HG02885 (cell line): Measurements from ENCODE around the gene PHLPP1.

Source experiments
- ATAC-seq: cut with Tn5 transposase; IDR thresholded peaks from one replicate; pipeline ENCODE4 v1.9.1; 2021; ENCODE audit warnings: mild to moderate bottlenecking; ENCODE audit not compliant: unreplicated experiment, poor library complexity

Gene PHLPP1

DNA sequence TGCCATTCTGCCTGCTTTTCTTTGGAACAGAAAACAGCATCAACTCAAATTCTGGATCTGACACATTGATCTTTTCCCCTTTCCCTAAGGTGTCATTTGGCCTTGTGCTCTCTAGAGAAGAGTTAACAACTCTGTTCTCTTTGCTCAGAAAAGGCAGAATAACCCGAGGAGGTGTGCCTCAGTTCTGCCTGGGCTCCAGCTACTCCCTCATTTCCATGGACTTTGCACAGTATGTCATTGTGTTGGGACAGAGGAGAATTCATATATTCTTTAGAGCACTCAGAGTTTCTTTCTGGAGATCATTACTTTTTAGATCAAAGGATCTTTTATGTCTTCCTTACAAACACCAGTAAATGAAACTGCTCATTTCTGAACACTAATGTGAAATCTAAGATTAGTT, 249.1 kb downstream of the PHLPP1 start:
- ATAC-seq, result no peak

DNA sequence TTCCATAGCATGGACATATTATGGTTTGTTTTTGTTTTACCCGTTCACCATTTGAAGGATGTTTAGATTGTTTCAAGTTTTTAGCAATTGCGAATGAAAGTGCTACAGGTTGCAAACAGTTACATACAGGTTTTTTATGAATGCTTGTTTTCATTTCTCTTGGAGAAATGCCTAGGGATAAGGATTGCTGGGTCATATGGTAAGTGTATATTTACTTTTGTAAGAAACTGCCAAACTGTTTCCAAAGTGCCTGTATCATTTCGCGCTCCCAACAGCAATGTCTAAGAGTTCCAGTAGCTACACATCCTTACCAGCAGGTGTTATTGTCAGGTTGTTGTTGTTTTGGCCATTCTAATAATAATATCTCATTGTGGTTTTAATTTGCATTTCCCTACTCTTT, 251.7 kb downstream of the PHLPP1 start:
- ATAC-seq, result no peak

DNA sequence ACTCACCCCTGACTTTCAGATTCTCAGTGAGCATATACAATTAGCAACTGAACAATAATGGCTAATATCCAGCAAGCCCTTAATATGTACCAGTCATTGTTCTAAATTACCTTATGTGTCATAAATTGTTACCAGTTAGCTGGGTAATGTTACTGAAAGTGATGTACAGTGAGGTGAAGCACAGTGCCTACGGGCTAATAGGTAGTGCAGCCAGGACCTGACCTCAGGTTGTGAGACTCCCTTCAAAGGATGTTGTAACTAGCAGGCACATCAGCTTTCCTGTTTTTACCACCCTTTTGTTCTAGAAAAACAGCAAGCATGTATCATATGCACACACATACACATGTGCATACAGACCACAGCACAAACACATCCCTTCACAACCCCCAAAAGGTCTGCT, 258.3 kb downstream of the PHLPP1 start:
- no peak for ATAC-seq

DNA sequence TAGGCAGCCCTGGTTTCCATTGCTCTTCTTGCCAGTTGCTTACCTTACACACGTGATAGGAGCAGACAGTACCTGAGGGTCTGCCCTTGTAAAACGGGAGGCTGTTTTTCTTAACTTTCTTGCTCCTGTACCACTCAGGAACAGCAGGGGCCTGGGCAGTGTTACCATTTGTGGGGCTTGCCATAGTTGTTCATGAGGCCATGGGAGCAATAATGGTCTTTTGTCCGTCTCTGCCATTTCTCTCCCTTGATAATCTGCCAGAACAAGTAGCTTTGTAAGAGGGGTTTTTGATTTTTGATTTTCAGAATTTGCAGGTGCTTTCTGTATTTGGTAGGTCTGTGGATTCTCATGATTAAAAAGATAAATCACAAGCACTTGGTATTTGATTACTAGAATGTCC, 259.0 kb downstream of the PHLPP1 start:
- no peak for ATAC-seq

DNA sequence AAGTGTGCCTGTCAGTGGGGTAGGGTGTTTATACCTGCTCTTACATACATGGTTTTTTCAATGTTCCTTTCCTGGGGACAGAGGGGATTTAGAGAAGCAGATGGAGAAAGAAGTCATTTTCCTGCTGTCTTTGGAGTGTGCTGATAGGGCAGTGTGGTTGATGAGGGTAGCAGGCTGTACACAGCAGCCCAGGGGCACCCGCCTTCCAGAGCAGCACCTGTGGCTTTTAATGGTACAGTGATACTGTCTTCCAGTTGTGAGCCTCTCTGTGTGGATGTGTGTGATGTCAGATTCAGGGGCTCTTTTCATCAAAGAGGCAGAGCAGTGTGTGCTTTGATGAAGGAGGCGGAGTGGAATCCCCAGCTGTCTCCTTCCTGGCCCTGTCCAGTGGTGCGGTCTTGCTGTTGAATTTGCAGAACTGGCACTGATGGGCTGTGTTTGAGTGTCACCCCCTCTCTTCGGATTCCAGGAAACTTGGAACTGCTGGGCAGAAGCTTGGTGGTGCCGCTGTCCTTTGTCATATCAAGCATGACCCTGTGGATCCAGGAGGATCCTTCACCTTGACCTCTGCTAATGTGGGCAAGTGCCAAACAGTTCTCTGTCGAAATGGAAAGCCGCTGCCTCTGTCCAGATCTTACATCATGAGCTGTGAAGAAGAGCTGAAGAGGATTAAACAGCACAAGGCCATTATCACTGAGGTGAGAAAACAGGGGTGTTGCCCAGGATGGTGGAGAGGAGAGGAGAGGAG, 259.8 kb downstream of the PHLPP1 start:
- no peak for ATAC-seq

DNA sequence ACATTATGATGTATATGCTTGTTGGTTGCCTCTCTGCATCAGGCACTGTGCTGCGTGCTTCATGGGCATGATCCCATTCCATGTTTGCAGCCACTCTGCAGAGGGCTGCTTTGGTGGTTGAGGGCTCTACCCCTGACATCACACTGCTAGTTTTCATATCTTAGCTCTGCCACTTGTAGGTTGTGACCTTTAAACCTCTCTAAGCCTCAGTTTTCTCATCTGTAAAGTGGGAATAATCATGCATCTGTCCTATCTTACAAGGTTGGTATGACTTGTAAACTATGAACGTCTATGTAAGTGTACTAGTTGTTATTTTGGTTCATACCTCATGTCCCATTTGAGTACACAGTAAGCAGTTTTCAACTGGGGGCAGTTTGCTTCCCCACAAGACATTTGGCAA, 260.4 kb downstream of the PHLPP1 start:
- no peak for ATAC-seq

- no peak for ATAC-seq
Measured at GRCh38 chr18:62976227-62976626, 260.9 kb downstream of the PHLPP1 start.

DNA sequence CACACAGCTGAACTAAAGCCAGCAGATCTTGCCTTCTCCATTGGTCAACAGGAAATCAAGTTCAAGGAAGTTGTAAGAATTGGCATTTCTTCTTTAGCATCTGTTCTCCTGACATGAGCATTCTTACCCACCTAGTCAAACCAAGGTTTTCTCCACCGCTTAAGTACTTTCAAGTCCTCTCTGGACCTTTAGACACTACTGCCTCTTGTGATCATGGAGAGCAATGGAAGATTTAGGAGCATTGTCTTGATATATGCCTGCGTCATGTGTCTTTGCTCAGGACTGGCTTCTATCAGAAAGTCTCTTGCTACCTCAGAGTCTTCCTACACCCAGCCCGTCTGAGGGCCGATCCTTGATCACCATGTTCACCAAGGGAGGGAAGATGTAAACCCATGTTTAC, 262.2 kb downstream of the PHLPP1 start:
- no peak for ATAC-seq

DNA sequence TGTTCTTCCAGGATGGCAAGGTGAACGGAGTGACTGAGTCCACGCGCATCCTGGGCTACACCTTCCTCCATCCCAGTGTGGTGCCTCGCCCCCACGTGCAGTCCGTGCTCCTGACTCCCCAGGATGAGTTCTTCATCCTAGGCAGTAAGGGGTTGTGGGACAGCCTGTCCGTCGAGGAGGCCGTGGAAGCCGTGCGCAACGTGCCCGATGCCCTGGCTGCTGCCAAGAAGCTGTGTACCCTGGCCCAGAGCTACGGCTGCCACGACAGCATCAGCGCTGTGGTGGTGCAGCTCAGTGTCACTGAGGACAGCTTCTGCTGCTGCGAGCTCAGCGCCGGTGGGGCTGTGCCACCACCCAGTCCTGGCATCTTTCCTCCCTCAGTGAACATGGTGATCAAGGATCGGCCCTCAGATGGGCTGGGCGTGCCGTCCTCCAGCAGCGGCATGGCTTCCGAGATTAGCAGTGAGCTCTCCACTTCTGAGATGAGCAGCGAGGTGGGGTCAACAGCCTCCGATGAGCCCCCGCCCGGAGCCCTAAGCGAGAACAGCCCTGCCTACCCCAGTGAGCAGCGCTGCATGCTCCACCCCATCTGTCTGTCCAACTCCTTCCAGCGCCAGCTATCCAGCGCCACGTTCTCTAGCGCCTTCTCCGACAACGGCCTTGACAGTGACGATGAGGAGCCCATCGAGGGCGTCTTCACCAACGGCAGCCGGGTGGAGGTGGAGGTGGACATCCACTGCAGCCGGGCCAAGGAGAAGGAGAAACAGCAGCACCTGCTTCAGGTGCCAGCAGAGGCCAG, 263.1 kb downstream of the PHLPP1 start:
- no peak for ATAC-seq

DNA sequence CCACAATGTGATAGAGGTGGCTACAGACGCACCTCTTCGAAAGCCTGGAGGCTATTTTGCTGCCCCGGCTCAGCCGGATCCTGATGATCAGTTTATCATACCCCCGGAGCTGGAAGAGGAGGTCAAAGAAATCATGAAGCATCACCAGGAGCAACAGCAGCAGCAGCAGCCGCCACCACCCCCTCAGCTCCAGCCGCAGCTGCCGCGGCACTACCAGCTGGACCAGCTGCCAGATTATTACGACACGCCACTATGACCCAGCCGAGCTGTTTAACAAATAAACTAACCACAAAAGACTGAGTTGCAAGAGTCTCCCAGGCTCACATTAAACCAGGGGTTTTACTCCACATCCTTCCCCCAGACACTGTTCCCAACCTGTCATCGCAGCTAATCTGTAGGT, 263.8 kb downstream of the PHLPP1 start:
- ATAC-seq, result no peak

DNA sequence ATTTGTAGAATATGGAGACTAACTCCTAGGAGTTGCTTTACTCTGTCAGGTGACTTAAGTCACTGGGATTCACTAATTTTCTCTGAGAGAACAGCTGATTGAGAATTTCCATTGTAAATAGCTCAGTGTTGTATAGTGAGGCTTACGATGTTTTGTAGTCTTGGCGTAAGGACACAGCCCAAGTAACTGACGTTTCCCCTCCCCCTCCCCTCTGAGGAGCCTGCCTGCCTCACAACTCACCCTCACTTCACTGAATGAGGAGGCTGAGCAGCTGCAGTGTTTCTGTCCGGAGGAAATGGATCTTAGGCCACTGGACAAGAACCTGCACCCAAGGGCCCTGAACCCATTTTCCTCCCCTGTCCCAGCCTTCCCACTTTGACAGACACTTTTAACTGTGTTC, 264.6 kb downstream of the PHLPP1 start:
- ATAC-seq, result no peak

DNA sequence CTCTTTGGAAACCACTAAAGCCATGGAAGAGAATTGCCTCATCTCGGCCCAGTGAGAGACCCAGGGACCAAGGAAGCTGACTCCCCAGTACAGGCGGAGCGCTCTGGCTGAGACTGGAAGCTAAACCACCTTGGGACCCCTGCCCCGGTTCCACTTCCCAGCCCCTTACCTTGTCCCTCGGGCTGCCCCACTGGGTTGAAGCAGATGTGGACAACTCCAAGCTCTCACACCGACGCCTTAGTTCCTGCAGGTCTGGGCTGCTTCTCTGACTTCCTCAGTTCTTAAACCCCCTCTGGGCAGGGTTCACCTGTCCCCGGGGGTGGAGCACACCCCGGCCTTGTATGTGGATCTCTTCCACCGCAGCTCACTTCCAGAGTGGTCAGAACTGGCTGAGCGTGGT, 266.2 kb downstream of the PHLPP1 start:
- ATAC-seq, result no peak

DNA sequence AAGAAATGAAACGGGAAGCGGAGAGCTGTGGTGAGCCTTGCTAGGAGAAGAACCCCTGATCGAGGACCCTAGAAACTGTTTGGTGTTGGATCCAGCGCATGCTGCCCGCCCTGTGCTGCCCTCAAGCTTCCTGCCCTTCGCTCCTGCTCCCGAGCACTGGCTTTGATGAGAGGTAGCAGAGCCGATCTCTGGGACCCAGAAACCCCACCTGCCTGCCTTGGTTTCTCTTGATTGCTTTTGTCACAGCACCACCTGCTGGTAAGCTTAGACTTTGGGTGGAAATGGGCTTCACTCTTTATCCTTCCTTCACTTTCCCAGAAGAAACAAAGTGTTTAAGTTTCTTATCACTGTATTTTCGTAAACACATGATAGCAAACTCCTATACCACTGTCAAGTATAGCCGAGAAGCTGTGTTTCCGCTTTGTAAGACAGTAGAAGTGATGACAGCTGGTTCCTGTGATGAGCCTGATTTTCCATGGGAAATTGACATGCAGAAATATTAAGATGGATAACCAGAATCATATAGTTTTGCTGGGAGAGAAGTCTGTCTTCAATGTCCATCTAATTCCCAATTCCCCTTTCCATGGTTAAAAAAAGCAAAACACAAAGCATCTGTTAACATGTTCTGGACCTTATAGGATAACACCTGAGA, 267.4 kb downstream of the PHLPP1 start:
- no peak for ATAC-seq

GRCh38 chr18:62984656-62985315, 269.4 kb downstream of the PHLPP1 start:
- ATAC-seq, result no peak

DNA sequence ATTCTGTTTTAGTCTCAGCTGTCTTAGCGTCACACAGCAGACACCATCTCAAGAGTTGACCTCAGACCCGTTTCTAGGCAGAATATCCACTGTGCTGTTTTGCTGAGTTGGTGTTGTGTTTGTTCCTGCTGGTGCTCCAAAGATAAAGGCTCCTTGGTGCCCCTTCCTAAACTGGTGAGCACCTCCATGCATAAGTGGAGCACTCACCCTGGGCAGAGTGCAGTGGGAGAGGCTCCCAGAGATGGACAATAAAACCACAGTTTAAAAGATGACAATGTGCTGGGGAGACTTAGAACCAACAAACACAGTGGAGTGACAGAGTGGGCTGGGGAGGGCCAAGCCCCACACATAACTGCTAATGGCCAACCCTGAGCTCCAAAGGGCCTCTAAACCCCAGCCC, 271.1 kb downstream of the PHLPP1 start:
- ATAC-seq, result no peak

DNA sequence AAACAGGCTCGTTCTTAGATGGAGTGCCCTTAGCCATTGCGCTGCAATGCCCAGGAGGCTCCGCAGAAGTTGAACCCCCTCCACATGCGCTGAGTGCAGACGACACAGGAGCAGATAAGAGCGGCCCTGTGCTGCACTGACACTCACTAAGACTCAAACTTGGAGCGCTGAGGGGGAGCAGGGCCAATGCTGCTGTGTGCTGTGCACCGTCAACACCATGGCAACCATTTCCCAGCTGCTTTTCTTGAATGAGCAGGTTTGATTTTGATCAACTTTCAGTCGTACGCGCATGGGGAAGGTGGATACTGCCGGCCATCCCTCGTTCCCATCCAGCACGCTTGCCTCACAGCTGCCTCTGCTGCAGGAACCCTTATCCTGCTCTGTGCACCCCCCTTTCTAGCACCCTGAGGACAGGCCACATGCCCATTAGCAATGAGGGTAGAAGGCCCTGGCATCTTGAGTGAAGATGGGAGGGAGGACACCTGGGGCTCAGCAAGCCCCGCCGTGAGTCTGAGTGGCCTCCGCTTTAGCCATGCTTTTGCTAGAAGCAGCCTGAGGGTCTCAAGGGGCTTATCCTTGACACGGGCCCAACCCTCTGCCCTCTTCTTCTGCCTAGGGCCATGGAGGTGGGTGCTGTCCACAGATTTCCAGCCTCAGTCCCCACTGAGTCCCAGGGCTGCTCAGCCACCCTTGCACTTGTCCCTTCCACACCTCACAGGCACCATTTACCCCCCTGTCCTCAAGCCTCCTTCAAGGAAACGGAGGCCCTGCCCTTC, 271.9 kb downstream of the PHLPP1 start:
- no peak for ATAC-seq

- ATAC-seq, result no peak
Measured at GRCh38 chr18:62987859-62988258, 272.5 kb downstream of the PHLPP1 start.

GRCh38 chr18:62988471-62988870, 273.1 kb downstream of the PHLPP1 start:
- ATAC-seq, result no peak

GRCh38 chr18:62989195-62989594, 273.9 kb downstream of the PHLPP1 start:
- no peak for ATAC-seq

DNA sequence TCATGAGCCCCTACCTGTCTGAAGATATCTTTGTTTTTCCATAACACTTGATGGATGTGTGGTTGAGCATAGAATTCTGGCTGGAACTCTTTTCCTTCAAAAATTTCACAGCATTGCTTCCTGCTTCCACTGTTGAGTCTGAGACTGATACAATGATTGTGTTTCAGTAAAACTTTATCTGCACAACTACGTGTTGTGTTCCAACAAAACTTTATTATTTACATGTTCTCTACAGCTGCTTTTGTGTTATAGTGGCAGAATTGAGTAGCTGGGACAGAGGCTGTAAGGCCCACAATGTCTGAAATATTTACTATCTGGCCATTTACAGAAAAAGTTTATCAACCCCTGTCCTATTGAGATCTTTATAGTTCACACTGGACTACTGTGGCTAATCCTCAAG, 275.3 kb downstream of the PHLPP1 start:
- no peak for ATAC-seq
